Mucosa of descending colon (tissue), 3 donors: ENCODE data around the gene SIX1. TPM values are rescaled to one million over a fixed set of nuclear protein-coding genes. Genes with fewer than 3 reads are reported as not detected.

Experiments
- ATAC-seq: fragments of 200-7000 bp; cut with Tn5 transposase; one replicate; pipeline ENCODE4 v1.9.1; 2020; ENCODE audit warnings: mild to moderate bottlenecking, moderate library complexity
- DNase-seq, 3 donors: peaks; one replicate each; pipeline ENCODE4 v3.0.0-alpha.2; 2020
- H3K36me3 ChIP-seq: fragments of 200-600 bp; one replicate; pipeline ENCODE4 v1.8.0; 2021; ENCODE audit warnings: low read depth, mild to moderate bottlenecking
- H3K4me1 ChIP-seq: fragments of 200-600 bp; one replicate; pipeline ENCODE4 v1.8.0; 2021; ENCODE audit warnings: low read depth, mild to moderate bottlenecking
- H3K4me3 ChIP-seq: fragments of 200-600 bp; one replicate; pipeline ENCODE4 v1.8.0; 2021; ENCODE audit warnings: mild to moderate bottlenecking
- H3K9me3 ChIP-seq: fragments of 200-600 bp; one replicate; pipeline ENCODE4 v1.8.0; 2021; ENCODE audit warnings: mild to moderate bottlenecking
- intact Hi-C, 2 donors: fragments of 100-400 bp; cut with DNase I in 1 of 2; cut with micrococcal nuclease in 1 of 2; formaldehyde crosslinking; loops; one replicate each; pipeline versions ENCODE4 v1.11.0 to v1.11.1; 2022; cut with DNase I, micrococcal nuclease
- total RNA-seq, 3 donors: library from RNA; stranded (reverse); fragmentation: NEBNext Ultra II Directional in 2 of 3; extraction: Animal tissue kit (Norgen Biotek cat#: 25700) in 2 of 3; gene quantifications; one replicate each; pipeline versions ENCODE4 v1.2.1 to v1.2.4, GENCODE V29; 2021 to 2023
- TF ChIP-seq, protein P1 (sequence below): fragments of 200-600 bp; IDR thresholded peaks from one replicate; pipeline ENCODE4 v1.8.0; 2022; ENCODE audit warnings: antibody characterized with exemption, mild to moderate bottlenecking
- donor health status: DM: no; HTN: no; CAD: no; lungs with moderate emphysema.
- donor health status: DM: no; HTN: no; CAD: no.
- donor health status: DM: no; HTN: yes; CAD: no.

The SIX1 gene
- total RNA-seq, 3 donors from 2014 or later = 0.16 TPM; not detected in 2

DNA sequence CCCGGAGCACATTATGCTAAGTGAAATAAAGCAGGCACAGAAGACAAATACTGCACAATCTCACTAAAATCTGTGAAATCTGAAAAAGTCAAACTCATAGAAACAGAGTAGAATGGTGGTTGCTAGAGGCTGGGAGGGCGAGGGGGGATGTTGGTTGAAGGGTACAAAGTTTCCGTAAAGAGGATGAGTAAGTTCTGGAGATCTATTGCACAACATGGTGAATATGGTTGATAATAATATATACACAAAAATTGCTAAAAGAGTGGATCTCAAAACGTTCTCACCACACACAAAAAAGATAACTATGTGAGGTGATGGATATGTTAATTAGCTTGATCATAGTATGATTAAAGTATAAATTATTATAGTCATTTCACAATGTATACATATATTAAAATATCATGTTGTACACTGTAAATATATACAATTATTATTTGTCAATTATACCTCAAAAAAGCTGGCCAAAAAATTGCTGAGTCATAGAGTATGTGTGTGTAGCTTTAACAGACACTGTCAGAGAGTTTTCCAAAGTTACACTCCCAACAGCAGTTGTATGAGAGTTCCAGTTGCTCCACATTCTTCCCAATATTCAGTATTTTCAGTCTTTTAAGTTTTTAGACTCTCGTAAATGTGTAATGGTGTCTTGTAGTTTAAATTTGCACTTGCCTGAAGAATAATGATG is 19.3 kb upstream of the SIX1 start:
- Histone ChIP-seq H3K4me3 (no peak overlapping the region), H3K36me3 (no peaks in the 10 kb centered on the region), H3K4me1 (no peaks in the 10 kb centered on the region), H3K9me3 (no peaks in the 10 kb centered on the region)
- DNase-seq (no peak), ATAC-seq (no peak)
- intact Hi-C loops = no loop called here
- TF ChIP-seq, protein P1, sequence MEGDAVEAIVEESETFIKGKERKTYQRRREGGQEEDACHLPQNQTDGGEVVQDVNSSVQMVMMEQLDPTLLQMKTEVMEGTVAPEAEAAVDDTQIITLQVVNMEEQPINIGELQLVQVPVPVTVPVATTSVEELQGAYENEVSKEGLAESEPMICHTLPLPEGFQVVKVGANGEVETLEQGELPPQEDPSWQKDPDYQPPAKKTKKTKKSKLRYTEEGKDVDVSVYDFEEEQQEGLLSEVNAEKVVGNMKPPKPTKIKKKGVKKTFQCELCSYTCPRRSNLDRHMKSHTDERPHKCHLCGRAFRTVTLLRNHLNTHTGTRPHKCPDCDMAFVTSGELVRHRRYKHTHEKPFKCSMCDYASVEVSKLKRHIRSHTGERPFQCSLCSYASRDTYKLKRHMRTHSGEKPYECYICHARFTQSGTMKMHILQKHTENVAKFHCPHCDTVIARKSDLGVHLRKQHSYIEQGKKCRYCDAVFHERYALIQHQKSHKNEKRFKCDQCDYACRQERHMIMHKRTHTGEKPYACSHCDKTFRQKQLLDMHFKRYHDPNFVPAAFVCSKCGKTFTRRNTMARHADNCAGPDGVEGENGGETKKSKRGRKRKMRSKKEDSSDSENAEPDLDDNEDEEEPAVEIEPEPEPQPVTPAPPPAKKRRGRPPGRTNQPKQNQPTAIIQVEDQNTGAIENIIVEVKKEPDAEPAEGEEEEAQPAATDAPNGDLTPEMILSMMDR = no peak

DNA sequence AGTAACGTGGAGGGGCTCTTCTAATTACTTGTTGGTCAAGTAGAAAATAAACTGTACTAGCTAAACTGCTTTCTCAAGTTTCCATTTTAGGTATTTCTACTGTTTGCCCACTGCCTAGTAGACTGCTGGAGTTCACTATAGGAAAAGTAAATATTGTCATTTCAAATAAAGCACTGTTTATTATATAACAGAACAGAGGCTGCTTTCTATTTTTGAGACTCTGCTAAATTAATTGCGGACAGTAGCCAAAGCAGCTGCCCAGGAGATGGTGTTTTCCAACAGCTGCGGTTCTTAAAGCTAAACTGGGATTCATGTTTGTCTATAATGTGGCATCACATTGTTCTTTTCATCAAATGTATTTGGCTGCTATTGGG is 15.9 kb upstream of the SIX1 start:
- Histone ChIP-seq H3K4me1 (no peaks in the 10 kb centered on the region), H3K9me3 (no peaks in the 10 kb centered on the region), H3K36me3 (no peaks in the 10 kb centered on the region), H3K4me3 (no peak overlapping the region)
- DNase-seq = no peak
- TF ChIP-seq, protein P1 = no peak
- intact Hi-C loops = no loop called here
- ATAC-seq = no peak

DNA sequence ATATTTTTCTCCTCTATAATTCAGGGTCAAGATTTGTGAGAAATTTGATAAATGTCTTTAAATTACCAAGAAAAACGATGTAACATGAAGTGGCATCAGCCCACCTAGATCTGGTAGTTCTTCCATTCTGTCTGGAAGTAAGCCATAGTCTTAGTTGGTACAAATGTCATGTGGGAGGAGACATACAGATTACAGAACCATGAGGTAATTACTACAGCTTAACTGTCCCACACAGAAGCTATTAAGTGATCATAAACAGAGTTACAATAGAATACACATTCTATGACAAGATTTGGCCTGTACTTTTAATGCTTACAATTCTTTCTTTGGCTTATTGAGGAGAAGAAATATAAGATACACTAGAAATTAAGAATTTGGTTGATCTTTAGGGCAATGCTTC is 13.7 kb upstream of the SIX1 start:
- H3K4me1 ChIP-seq = peaks cover 1% of the 10 kb centered on the region
- no peaks in the 10 kb centered on the region for H3K36me3 ChIP-seq
- no peaks in the 10 kb centered on the region for H3K9me3 ChIP-seq
- TF ChIP-seq, protein P1 = no peak
- DNase-seq = no peak
- no peak for ATAC-seq
- no peak overlapping the region for H3K4me3 ChIP-seq
- intact Hi-C loops = no loop called here

DNA sequence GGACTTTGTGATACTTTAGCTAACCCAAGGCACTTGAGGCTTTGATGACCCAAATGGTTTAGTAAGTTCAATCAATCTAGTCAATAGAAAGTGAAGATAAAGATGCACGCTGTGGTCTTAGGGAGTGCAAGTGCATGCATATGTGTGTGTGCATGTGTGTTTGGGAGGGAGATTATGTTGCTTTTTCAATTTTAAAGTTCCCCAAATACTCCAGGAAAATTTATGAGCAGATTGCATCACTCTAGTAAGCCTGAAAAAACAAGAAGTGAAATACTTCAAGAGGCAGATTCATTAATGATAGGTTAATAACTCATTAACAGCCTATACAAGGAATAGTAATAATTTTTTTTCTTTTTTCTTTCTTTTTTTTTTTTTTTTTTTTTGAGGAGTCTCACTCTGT is 12.4 kb upstream of the SIX1 start:
- DNase-seq = no peak
- intact Hi-C loops = no loop called here

DNA sequence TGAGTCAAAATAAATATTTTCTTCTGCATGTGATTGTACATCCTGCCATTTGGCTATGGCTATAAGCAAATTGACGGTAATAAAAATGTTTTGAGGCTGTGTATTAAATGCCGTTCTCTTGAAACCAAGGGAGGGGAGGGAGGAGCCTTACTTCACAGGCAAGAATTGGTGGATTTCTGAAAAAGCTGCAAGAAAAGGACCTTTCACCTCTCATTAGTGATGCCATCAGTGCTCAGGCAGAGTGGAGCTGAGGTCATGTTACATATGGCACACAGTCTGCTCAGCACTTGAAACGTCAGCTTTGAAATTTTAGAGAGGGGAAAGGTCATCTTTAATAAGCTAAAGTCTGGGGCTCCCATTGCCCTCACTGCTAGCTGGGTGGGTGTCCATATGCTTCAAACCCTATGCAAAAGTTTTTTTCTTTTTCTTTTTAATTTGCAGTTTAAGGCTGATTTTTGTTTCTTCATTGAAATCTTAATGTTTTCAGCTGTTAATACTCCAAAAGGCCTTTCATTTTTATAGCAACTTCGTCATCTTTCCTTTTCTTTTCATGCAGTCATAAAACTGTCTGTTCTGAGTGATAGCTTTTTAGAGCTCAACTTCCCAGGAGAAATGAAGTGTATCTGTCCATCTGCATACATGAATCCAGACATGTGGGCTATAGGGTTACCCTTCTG is 9.8 kb upstream of the SIX1 start:
- DNase-seq = no peak
- intact Hi-C loops = no loop called here
- no peak for ATAC-seq
- TF ChIP-seq, protein P1 = no peak
- H3K9me3 ChIP-seq = no peaks in the 10 kb centered on the region
- no peak overlapping the region for H3K4me3 ChIP-seq
- H3K36me3 ChIP-seq = no peaks in the 10 kb centered on the region
- H3K4me1 ChIP-seq = peaks cover 15% of the 10 kb centered on the region

More for the DNA sequence above, 12.4 kb upstream of the SIX1 start:
- TF ChIP-seq, protein P1 = no peak
- Histone ChIP-seq H3K4me1 (peaks cover 9% of the 10 kb centered on the region), H3K9me3 (no peaks in the 10 kb centered on the region), H3K4me3 (no peak overlapping the region), H3K36me3 (no peaks in the 10 kb centered on the region)
- ATAC-seq = no peak
